Endodermal cell (in vitro differentiated cells): Measurements from ENCODE around the gene RBMS3. TPM values are rescaled to one million over a fixed set of nuclear protein-coding genes. Genes with fewer than 3 reads are reported as not detected.

Source experiments
- DNase-seq: peaks from one replicate; pipeline ENCODE4 v3.0.0-alpha.2; 2017
- H3K27ac ChIP-seq: 2 replicates; pipeline ENCODE4 v1.5.1; 2013; ENCODE audit warnings: mild to moderate bottlenecking, low read depth, low read length, moderate library complexity
- H3K27me3 ChIP-seq: 2 replicates; pipeline ENCODE4 v1.6.1; 2013; ENCODE audit warnings: mild to moderate bottlenecking, low read length, moderate library complexity; ENCODE audit not compliant: insufficient read depth, control insufficient read depth, poor library complexity, severe bottlenecking
- H3K36me3 ChIP-seq: 2 replicates; pipeline ENCODE4 v1.7.0; 2013; ENCODE audit warnings: mild to moderate bottlenecking, low read length, moderate library complexity; ENCODE audit not compliant: control insufficient read depth, insufficient read depth
- H3K4me1 ChIP-seq: one replicate; pipeline ENCODE4 v1.7.0; 2013; ENCODE audit warnings: low read length; ENCODE audit not compliant: control insufficient read depth, insufficient read depth
- H3K4me3 ChIP-seq: 2 replicates; pipeline ENCODE4 v1.5.1; 2013; ENCODE audit warnings: mild to moderate bottlenecking, low read length, moderate library complexity
- H3K9ac ChIP-seq: 2 replicates; pipeline ENCODE4 v1.6.1; 2013; ENCODE audit warnings: mild to moderate bottlenecking, low read length, moderate library complexity; ENCODE audit not compliant: poor library complexity, severe bottlenecking; ENCODE audit errors: extremely low read depth
- H3K9me3 ChIP-seq: 2 replicates; pipeline ENCODE4 v1.6.1; 2013; ENCODE audit warnings: mild to moderate bottlenecking, low read length, moderate library complexity; ENCODE audit not compliant: control insufficient read depth
- H3K27ac Mint-ChIP-seq: 2 replicates; pipeline ENCODE4 v1.8.0; 2020; ENCODE audit warnings: mixed read lengths
- H3K27me3 Mint-ChIP-seq: 2 replicates; pipeline ENCODE4 v1.8.0; 2021; ENCODE audit warnings: mild to moderate bottlenecking, mixed read lengths; ENCODE audit not compliant: insufficient read depth
- H3K36me3 Mint-ChIP-seq: 2 replicates; pipeline ENCODE4 v1.8.0; 2020; ENCODE audit warnings: low read depth, mixed read lengths
- H3K4me1 Mint-ChIP-seq: 2 replicates; pipeline ENCODE4 v1.8.0; 2020; ENCODE audit warnings: mixed read lengths
- H3K4me3 Mint-ChIP-seq: 2 replicates; pipeline ENCODE4 v1.8.0; 2020; ENCODE audit warnings: mild to moderate bottlenecking, moderate library complexity, mixed read lengths
- H3K9me3 Mint-ChIP-seq: 2 replicates; pipeline ENCODE4 v1.8.0; 2020; ENCODE audit warnings: mild to moderate bottlenecking, mixed read lengths
- CTCF ChIP-seq: fragments of 200-600 bp; sonication (generic); conservative IDR thresholded peaks from 2 replicates; pipeline ENCODE4 v1.5.0; 2021; ENCODE audit warnings: antibody characterized with exemption, mild to moderate bottlenecking
- WGBS, 2 experiments: methylation state at CpG; one replicate each; pipeline versions ENCODE4 v1.1.5 to v1.1.7; 2013; ENCODE audit warnings: missing lambda C conversion rate in 2 of 2, mixed read lengths in 1 of 2; ENCODE audit not compliant: insufficient coverage in 1 of 2, insufficient read length in 1 of 2; 5-methylcytosine and 5-hydroxymethylcytosine counted together
- total RNA-seq, 2 donors: library from RNA; stranded (reverse); fragmentation: NEBNext Ultra II Directional in 1 of 2; extraction: Animal tissue kit (Norgen Biotek cat#: 25700) in 1 of 2; gene quantifications; 2 replicates in 1 of 2; 3 replicates in 1 of 2; pipeline ENCODE4 v1.2.1, GENCODE V29; 2021

Gene RBMS3
- total RNA-seq, 2 donors from 2014 or later = 2.0 to 7.3 TPM

GRCh38 chr3:30004481-30004880 lies 723.6 kb downstream of the RBMS3 start:
- WGBS, 2 experiments = 90 to 97% methylated on average over 3 of the region's 3 CpGs
- no peak for DNase-seq
- no peak overlapping the region for H3K27ac ChIP-seq
- peaks cover 51% of the 10 kb centered on the region for H3K4me1 Mint-ChIP-seq
- H3K36me3 Mint-ChIP-seq = peaks cover 4% of the 10 kb centered on the region
- no peaks in the 10 kb centered on the region for H3K27me3 ChIP-seq
- peaks cover 7% of the 10 kb centered on the region for H3K9me3 Mint-ChIP-seq
- no peak overlapping the region for H3K9ac ChIP-seq
- no peaks in the 10 kb centered on the region for H3K27me3 Mint-ChIP-seq
- peak overlapping the region; percentile 14 for H3K27ac Mint-ChIP-seq
- no peak overlapping the region for H3K4me3 ChIP-seq
- no peak for TF ChIP-seq CTCF
- no peak overlapping the region for H3K4me3 Mint-ChIP-seq
- peaks cover 3% of the 10 kb centered on the region for H3K4me1 ChIP-seq
- H3K36me3 ChIP-seq = no peaks in the 10 kb centered on the region
- H3K9me3 ChIP-seq = no peaks in the 10 kb centered on the region

GRCh38 chr3:30006111-30006510 lies 725.2 kb downstream of the RBMS3 start:
- no peak overlapping the region for H3K4me3 ChIP-seq
- no peaks in the 10 kb centered on the region for H3K36me3 Mint-ChIP-seq

GRCh38 chr3:30007668-30008067 lies 726.8 kb downstream of the RBMS3 start:
- H3K4me3 ChIP-seq = no peak overlapping the region

More at GRCh38 chr3:30006111-30006510, 725.2 kb downstream of the RBMS3 start:
- Mint-ChIP-seq H3K4me1 (peaks cover 51% of the 10 kb centered on the region), H3K27me3 (no peaks in the 10 kb centered on the region), H3K27ac (peak overlapping the region; percentile 60), H3K9me3 (no peaks in the 10 kb centered on the region), H3K4me3 (no peak overlapping the region)
- no peak for TF ChIP-seq CTCF
- H3K27ac ChIP-seq = no peak overlapping the region
- no peak overlapping the region for H3K9ac ChIP-seq
- no peaks in the 10 kb centered on the region for H3K27me3 ChIP-seq
- H3K36me3 ChIP-seq = no peaks in the 10 kb centered on the region
- H3K4me1 ChIP-seq = peaks cover 3% of the 10 kb centered on the region
- DNase-seq = no peak
- H3K9me3 ChIP-seq = no peaks in the 10 kb centered on the region
- WGBS, 2 experiments = 92% methylated on average over 1 of the region's 1 CpG; no CpG with 5 or more reads in 1 of the 2 experiments

More at GRCh38 chr3:30007668-30008067, 726.8 kb downstream of the RBMS3 start:
- DNase-seq = no peak
- Histone ChIP-seq H3K27ac (no peak overlapping the region), H3K9me3 (peaks cover 7% of the 10 kb centered on the region), H3K4me1 (peaks cover 3% of the 10 kb centered on the region), H3K9ac (no peak overlapping the region), H3K27me3 (no peaks in the 10 kb centered on the region), H3K36me3 (no peaks in the 10 kb centered on the region)
- Mint-ChIP-seq H3K36me3 (no peaks in the 10 kb centered on the region), H3K9me3 (peaks cover 4% of the 10 kb centered on the region), H3K4me3 (no peak overlapping the region), H3K27me3 (no peaks in the 10 kb centered on the region), H3K27ac (no peak overlapping the region), H3K4me1 (peaks cover 49% of the 10 kb centered on the region)
- WGBS, 2 experiments = 93 to 100% methylated on average over 1 of the region's 1 CpG
- TF ChIP-seq CTCF = no peak
